ENCODE data around the gene PDCL2. TPM values are rescaled to one million over a fixed set of nuclear protein-coding genes. Genes with fewer than 3 reads are reported as not detected.

Gene PDCL2
- total and polyA plus RNA-seq, 2 donors from 2014 or later, result not detected

GRCh38 chr4:55608591-55608990 lies 16.5 kb upstream of the PDCL2 start:
- no peak for TF ChIP-seq CTCF (IDR thresholded peaks at IDR 0.05; ENCODE audit: borderline replicate concordance, extremely low read depth, insufficient read depth)
- FAIRE-seq, result no peak
- Histone ChIP-seq H3K36me3 (ENCODE audit: control insufficient read depth in 2 of 3, insufficient read depth in 3 of 3, low read length in 3 of 3) (no peaks in the 10 kb centered on the region), H3K4me1 (ENCODE audit: control insufficient read depth in 2 of 3, insufficient read depth in 2 of 3, low read depth in 1 of 3, low read length in 3 of 3) (no peaks in the 10 kb centered on the region), H3K4me3 (ENCODE audit: low read length in 3 of 3) (no peak overlapping the region), H3K27me3 (ENCODE audit: control insufficient read depth, insufficient read depth, low read length) (no peaks in the 10 kb centered on the region), H3K9me3 (ENCODE audit: control insufficient read depth in 2 of 3, insufficient read depth in 1 of 3, low read length in 3 of 3) (no peaks in the 10 kb centered on the region), H3K9ac (ENCODE audit: low read length in 3 of 3) (no peak overlapping the region), H3K27ac (ENCODE audit: low read depth in 2 of 2, low read length in 2 of 2) (no peak overlapping the region)
- intact Hi-C loops (cut with DNase I), result no loop called here
- DNase-seq, result no peak

- intact Hi-C loops (cut with DNase I), result no loop called here
- no peaks in the 10 kb centered on the region for H3K9me3 ChIP-seq (ENCODE audit: control insufficient read depth in 2 of 3, insufficient read depth in 1 of 3, low read length in 3 of 3)
- no peak for DNase-seq
- H3K9ac ChIP-seq (ENCODE audit: low read length in 3 of 3), result no peak overlapping the region
- no peak for FAIRE-seq
- H3K27me3 ChIP-seq (ENCODE audit: control insufficient read depth, insufficient read depth, low read length), result no peaks in the 10 kb centered on the region
- H3K4me3 ChIP-seq (ENCODE audit: low read length in 3 of 3), result no peak overlapping the region
- no peaks in the 10 kb centered on the region for H3K4me1 ChIP-seq (ENCODE audit: control insufficient read depth in 2 of 3, insufficient read depth in 2 of 3, low read depth in 1 of 3, low read length in 3 of 3)
- H3K36me3 ChIP-seq (ENCODE audit: control insufficient read depth in 2 of 3, insufficient read depth in 3 of 3, low read length in 3 of 3), result no peaks in the 10 kb centered on the region
- H3K27ac ChIP-seq (ENCODE audit: low read depth in 2 of 2, low read length in 2 of 2), result no peak overlapping the region
- no peak for TF ChIP-seq CTCF (IDR thresholded peaks at IDR 0.05; ENCODE audit: borderline replicate concordance, extremely low read depth, insufficient read depth)
Measured at GRCh38 chr4:55604996-55605395, 13.0 kb upstream of the PDCL2 start.

GRCh38 chr4:55600640-55601039 lies 8.6 kb upstream of the PDCL2 start:
- Histone ChIP-seq H3K4me3 (ENCODE audit: low read length in 3 of 3) (no peak overlapping the region), H3K27me3 (ENCODE audit: control insufficient read depth, insufficient read depth, low read length) (no peaks in the 10 kb centered on the region), H3K9me3 (ENCODE audit: control insufficient read depth in 2 of 3, insufficient read depth in 1 of 3, low read length in 3 of 3) (no peaks in the 10 kb centered on the region), H3K9ac (ENCODE audit: low read length in 3 of 3) (no peak overlapping the region), H3K27ac (ENCODE audit: low read depth in 2 of 2, low read length in 2 of 2) (no peak overlapping the region), H3K4me1 (ENCODE audit: control insufficient read depth in 2 of 3, insufficient read depth in 2 of 3, low read depth in 1 of 3, low read length in 3 of 3) (no peaks in the 10 kb centered on the region), H3K36me3 (ENCODE audit: control insufficient read depth in 2 of 3, insufficient read depth in 3 of 3, low read length in 3 of 3) (no peaks in the 10 kb centered on the region)
- FAIRE-seq (no peak), DNase-seq (no peak)
- intact Hi-C loops (cut with DNase I), result no loop called here
- no peak for TF ChIP-seq CTCF (IDR thresholded peaks at IDR 0.05; ENCODE audit: borderline replicate concordance, extremely low read depth, insufficient read depth)

GRCh38 chr4:55598641-55599040 lies 6.6 kb upstream of the PDCL2 start:
- no peaks in the 10 kb centered on the region for H3K4me1 ChIP-seq (ENCODE audit: control insufficient read depth in 2 of 3, insufficient read depth in 2 of 3, low read depth in 1 of 3, low read length in 3 of 3)
- TF ChIP-seq CTCF (IDR thresholded peaks at IDR 0.05; ENCODE audit: borderline replicate concordance, extremely low read depth, insufficient read depth), result no peak
- FAIRE-seq (no peak), DNase-seq (no peak)
- intact Hi-C loops (cut with DNase I), result no loop called here
- H3K27ac ChIP-seq (ENCODE audit: low read depth in 2 of 2, low read length in 2 of 2), result no peak overlapping the region
- H3K9ac ChIP-seq (ENCODE audit: low read length in 3 of 3), result no peak overlapping the region
- no peaks in the 10 kb centered on the region for H3K27me3 ChIP-seq (ENCODE audit: control insufficient read depth, insufficient read depth, low read length)
- no peaks in the 10 kb centered on the region for H3K36me3 ChIP-seq (ENCODE audit: control insufficient read depth in 2 of 3, insufficient read depth in 3 of 3, low read length in 3 of 3)
- H3K9me3 ChIP-seq (ENCODE audit: control insufficient read depth in 2 of 3, insufficient read depth in 1 of 3, low read length in 3 of 3), result no peaks in the 10 kb centered on the region
- no peak overlapping the region for H3K4me3 ChIP-seq (ENCODE audit: low read length in 3 of 3)
